ENCODE data around the gene FMN1. TPM values are rescaled to one million over a fixed set of nuclear protein-coding genes. Genes with fewer than 3 reads are reported as not detected.

FMN1 gene
- total RNA-seq, 2 donors from 2014 or later: 26.9 to 27.5 TPM

- Histone ChIP-seq H3K27me3 (replicated peaks; ENCODE audit: insufficient read depth) (no peaks in the 10 kb centered on the region), H3K27ac (no peak overlapping the region), H3K4me1 (ENCODE audit: control insufficient read depth in 1 of 2, low read depth in 2 of 2) (no peaks in the 10 kb centered on the region), H3K36me3 (no peaks in the 10 kb centered on the region), H3K4me3 (no peak overlapping the region), H3K9me3 (no peaks in the 10 kb centered on the region)
- TF ChIP-seq CTCF (IDR thresholded peaks at IDR 0.05): no peak
- ATAC-seq (ENCODE audit: insufficient number of reproducible peaks, low FRiP score, low read depth) (no peak), DNase-seq (ENCODE audit: low spot score) (no peak)
Observed at GRCh38 chr15:32833379-32833821, 361.1 kb downstream of the FMN1 start.

GRCh38 chr15:32831485-32831884 is 363.0 kb downstream of the FMN1 start:
- H3K27ac ChIP-seq: no peak overlapping the region
- no peak overlapping the region for H3K4me3 ChIP-seq
- TF ChIP-seq CTCF (IDR thresholded peaks at IDR 0.05): no peak
- H3K4me1 ChIP-seq (ENCODE audit: control insufficient read depth in 1 of 2, low read depth in 2 of 2): no peaks in the 10 kb centered on the region
- H3K27me3 ChIP-seq (replicated peaks; ENCODE audit: insufficient read depth): no peaks in the 10 kb centered on the region
- H3K9me3 ChIP-seq: no peaks in the 10 kb centered on the region
- no peak for ATAC-seq (ENCODE audit: insufficient number of reproducible peaks, low FRiP score, low read depth)
- no peaks in the 10 kb centered on the region for H3K36me3 ChIP-seq
- DNase-seq (ENCODE audit: low spot score): no peak

GRCh38 chr15:32830241-32830640 is 364.3 kb downstream of the FMN1 start:
- H3K4me3 ChIP-seq: no peak overlapping the region
- ATAC-seq (ENCODE audit: insufficient number of reproducible peaks, low FRiP score, low read depth) (no peak), DNase-seq (ENCODE audit: low spot score) (no peak)
- H3K27ac ChIP-seq: no peak overlapping the region
- no peak for TF ChIP-seq CTCF (IDR thresholded peaks at IDR 0.05)
- no peaks in the 10 kb centered on the region for H3K27me3 ChIP-seq (replicated peaks; ENCODE audit: insufficient read depth)
- H3K36me3 ChIP-seq: no peaks in the 10 kb centered on the region
- H3K9me3 ChIP-seq: no peaks in the 10 kb centered on the region
- H3K4me1 ChIP-seq (ENCODE audit: control insufficient read depth in 1 of 2, low read depth in 2 of 2): no peaks in the 10 kb centered on the region

- Histone ChIP-seq H3K4me1 (ENCODE audit: control insufficient read depth in 1 of 2, low read depth in 2 of 2) (no peaks in the 10 kb centered on the region), H3K9me3 (no peaks in the 10 kb centered on the region), H3K27me3 (replicated peaks; ENCODE audit: insufficient read depth) (no peaks in the 10 kb centered on the region), H3K4me3 (no peak overlapping the region), H3K36me3 (no peaks in the 10 kb centered on the region), H3K27ac (no peak overlapping the region)
- no peak for TF ChIP-seq CTCF (IDR thresholded peaks at IDR 0.05)
- DNase-seq (ENCODE audit: low spot score): no peak
- ATAC-seq (ENCODE audit: insufficient number of reproducible peaks, low FRiP score, low read depth): no peak
Observed at GRCh38 chr15:32829436-32829835, 365.1 kb downstream of the FMN1 start.

- Histone ChIP-seq H3K27me3 (replicated peaks; ENCODE audit: insufficient read depth) (no peaks in the 10 kb centered on the region), H3K9me3 (no peaks in the 10 kb centered on the region), H3K4me1 (ENCODE audit: control insufficient read depth in 1 of 2, low read depth in 2 of 2) (no peaks in the 10 kb centered on the region), H3K27ac (no peak overlapping the region), H3K36me3 (no peaks in the 10 kb centered on the region), H3K4me3 (no peak overlapping the region)
- TF ChIP-seq CTCF (IDR thresholded peaks at IDR 0.05): no peak
- no peak for DNase-seq (ENCODE audit: low spot score)
- no peak for ATAC-seq (ENCODE audit: insufficient number of reproducible peaks, low FRiP score, low read depth)
Observed at GRCh38 chr15:32828507-32829186, 365.9 kb downstream of the FMN1 start.
